ENCODE results near the gene NCEH1.
"Not testable (repeated sequence)": the region's sequence is repeated elsewhere in the genome, so short reads cannot be mapped to it uniquely, and the experiment has no call there.

Gene NCEH1

DNA sequence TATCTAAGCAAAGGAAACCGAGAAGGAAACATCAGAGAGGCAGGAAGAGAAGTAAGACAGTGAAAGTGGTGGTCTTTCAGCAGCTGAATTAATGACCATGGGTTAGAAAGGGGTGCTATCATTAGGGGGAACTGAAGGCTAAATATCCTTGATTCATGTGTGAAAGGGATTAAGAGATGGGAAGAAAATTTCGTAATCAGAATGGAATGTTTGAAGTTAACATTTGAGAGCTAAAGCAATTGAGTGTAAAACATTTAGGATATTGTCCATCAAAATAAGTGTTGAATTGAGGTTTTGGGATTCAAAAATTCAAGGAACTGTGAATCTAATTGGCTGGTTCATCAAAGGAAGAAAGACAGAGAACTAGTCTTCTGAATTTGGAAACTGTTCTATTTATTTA, 35.6 kb upstream of the NCEH1 start:
- H3K36me3 ChIP-seq (ENCODE audit: low read depth), result no peaks in the 10 kb centered on the region
- H3K4me1 ChIP-seq (ENCODE audit: insufficient read depth, poor library complexity, severe bottlenecking), result peaks cover 17% of the 10 kb centered on the region
- TF ChIP-seq, protein P1, sequence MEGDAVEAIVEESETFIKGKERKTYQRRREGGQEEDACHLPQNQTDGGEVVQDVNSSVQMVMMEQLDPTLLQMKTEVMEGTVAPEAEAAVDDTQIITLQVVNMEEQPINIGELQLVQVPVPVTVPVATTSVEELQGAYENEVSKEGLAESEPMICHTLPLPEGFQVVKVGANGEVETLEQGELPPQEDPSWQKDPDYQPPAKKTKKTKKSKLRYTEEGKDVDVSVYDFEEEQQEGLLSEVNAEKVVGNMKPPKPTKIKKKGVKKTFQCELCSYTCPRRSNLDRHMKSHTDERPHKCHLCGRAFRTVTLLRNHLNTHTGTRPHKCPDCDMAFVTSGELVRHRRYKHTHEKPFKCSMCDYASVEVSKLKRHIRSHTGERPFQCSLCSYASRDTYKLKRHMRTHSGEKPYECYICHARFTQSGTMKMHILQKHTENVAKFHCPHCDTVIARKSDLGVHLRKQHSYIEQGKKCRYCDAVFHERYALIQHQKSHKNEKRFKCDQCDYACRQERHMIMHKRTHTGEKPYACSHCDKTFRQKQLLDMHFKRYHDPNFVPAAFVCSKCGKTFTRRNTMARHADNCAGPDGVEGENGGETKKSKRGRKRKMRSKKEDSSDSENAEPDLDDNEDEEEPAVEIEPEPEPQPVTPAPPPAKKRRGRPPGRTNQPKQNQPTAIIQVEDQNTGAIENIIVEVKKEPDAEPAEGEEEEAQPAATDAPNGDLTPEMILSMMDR (IDR thresholded peaks at IDR 0.05; ENCODE audit: poor library complexity, severe bottlenecking), result no peak
- no peaks in the 10 kb centered on the region for H3K27me3 ChIP-seq (ENCODE audit: insufficient read depth, poor library complexity, severe bottlenecking)
- no peak overlapping the region for H3K4me3 ChIP-seq (ENCODE audit: severe bottlenecking)
- H3K27ac ChIP-seq (ENCODE audit: poor library complexity, severe bottlenecking), result no peak overlapping the region
- ATAC-seq (ENCODE audit: low read depth) (no peak), DNase-seq (ENCODE audit: low spot score) (no peak)
- no peaks in the 10 kb centered on the region for H3K9me3 ChIP-seq (ENCODE audit: severe bottlenecking)

DNA sequence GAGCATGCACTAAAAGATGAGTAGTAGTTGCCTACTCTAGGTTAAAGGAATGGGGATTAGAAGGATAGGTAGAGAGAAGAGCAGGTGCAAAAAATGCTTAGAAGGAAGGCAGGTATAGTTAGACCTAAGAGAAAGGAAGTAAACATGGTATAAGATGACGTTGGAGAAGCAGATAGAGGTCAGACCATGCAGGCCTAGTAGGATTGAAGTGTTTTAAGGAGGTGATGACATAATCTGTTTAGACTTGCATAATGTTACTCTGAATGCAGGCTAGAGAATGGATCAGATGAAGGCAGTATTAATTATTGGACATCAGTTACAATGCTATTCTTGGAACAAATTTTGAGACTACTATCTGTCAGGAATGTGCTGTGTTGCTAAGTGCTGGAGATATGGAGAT, 28.6 kb upstream of the NCEH1 start:
- ATAC-seq (ENCODE audit: low read depth), result no peak
- no peak overlapping the region for H3K4me3 ChIP-seq (ENCODE audit: severe bottlenecking)
- no peaks in the 10 kb centered on the region for H3K9me3 ChIP-seq (ENCODE audit: severe bottlenecking)
- H3K27me3 ChIP-seq (ENCODE audit: insufficient read depth, poor library complexity, severe bottlenecking), result no peaks in the 10 kb centered on the region
- H3K27ac ChIP-seq (ENCODE audit: poor library complexity, severe bottlenecking), result no peak overlapping the region
- no peaks in the 10 kb centered on the region for H3K36me3 ChIP-seq (ENCODE audit: low read depth)
- H3K4me1 ChIP-seq (ENCODE audit: insufficient read depth, poor library complexity, severe bottlenecking), result no peaks in the 10 kb centered on the region
- TF ChIP-seq, protein P1 (IDR thresholded peaks at IDR 0.05; ENCODE audit: poor library complexity, severe bottlenecking), result no peak
- DNase-seq (ENCODE audit: low spot score), result no peak

DNA sequence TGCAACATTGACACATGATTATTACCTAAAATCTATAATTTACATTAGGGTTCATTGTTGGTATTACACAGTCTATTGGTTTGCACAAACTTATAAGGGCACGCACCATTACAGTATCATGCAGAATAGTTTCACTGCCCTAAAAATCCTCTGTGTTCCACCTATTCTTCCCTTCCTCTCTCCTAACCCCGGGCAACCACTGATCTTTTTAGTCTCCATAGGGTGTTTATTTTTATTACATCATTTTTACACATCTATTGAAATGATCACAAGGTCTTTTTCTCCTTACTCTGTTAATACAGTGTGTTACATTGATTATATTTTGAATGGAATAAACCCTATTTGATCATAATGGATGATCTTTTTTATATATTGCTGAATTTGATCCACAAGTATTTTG, 24.1 kb upstream of the NCEH1 start:
- Histone ChIP-seq H3K27me3 (ENCODE audit: insufficient read depth, poor library complexity, severe bottlenecking) (no peaks in the 10 kb centered on the region), H3K36me3 (ENCODE audit: low read depth) (no peaks in the 10 kb centered on the region), H3K27ac (ENCODE audit: poor library complexity, severe bottlenecking) (no peak overlapping the region), H3K4me3 (ENCODE audit: severe bottlenecking) (no peak overlapping the region), H3K4me1 (ENCODE audit: insufficient read depth, poor library complexity, severe bottlenecking) (no peaks in the 10 kb centered on the region), H3K9me3 (ENCODE audit: severe bottlenecking) (no peaks in the 10 kb centered on the region)
- TF ChIP-seq, protein P1 (IDR thresholded peaks at IDR 0.05; ENCODE audit: poor library complexity, severe bottlenecking), result no peak
- ATAC-seq (ENCODE audit: low read depth), result no peak
- DNase-seq (ENCODE audit: low spot score), result no peak

DNA sequence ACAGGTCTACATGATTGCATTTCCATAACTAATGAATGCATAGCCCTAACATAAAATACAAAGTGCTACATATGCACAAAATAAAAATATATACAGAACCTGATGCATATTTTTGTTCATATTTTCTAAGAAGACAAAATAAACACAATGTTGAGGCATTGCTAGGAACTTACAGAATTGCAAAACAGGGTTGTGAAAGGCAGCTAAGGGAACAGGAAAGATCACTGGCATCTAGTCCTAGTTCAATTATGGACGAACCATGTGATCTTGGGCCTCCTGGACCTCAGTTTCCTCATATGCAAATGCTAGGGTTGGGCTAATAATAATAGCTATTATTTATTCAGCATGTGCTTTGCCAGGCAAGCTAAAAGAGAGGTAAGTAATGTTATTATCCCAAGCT, 15.5 kb upstream of the NCEH1 start:
- ATAC-seq (ENCODE audit: low read depth) (no peak), DNase-seq (ENCODE audit: low spot score) (no peak)
- no peaks in the 10 kb centered on the region for H3K4me1 ChIP-seq (ENCODE audit: insufficient read depth, poor library complexity, severe bottlenecking)
- no peaks in the 10 kb centered on the region for H3K9me3 ChIP-seq (ENCODE audit: severe bottlenecking)
- H3K4me3 ChIP-seq (ENCODE audit: severe bottlenecking), result no peak overlapping the region
- TF ChIP-seq, protein P1 (IDR thresholded peaks at IDR 0.05; ENCODE audit: poor library complexity, severe bottlenecking), result no peak
- H3K27ac ChIP-seq (ENCODE audit: poor library complexity, severe bottlenecking), result no peak overlapping the region
- H3K36me3 ChIP-seq (ENCODE audit: low read depth), result no peaks in the 10 kb centered on the region
- no peaks in the 10 kb centered on the region for H3K27me3 ChIP-seq (ENCODE audit: insufficient read depth, poor library complexity, severe bottlenecking)

DNA sequence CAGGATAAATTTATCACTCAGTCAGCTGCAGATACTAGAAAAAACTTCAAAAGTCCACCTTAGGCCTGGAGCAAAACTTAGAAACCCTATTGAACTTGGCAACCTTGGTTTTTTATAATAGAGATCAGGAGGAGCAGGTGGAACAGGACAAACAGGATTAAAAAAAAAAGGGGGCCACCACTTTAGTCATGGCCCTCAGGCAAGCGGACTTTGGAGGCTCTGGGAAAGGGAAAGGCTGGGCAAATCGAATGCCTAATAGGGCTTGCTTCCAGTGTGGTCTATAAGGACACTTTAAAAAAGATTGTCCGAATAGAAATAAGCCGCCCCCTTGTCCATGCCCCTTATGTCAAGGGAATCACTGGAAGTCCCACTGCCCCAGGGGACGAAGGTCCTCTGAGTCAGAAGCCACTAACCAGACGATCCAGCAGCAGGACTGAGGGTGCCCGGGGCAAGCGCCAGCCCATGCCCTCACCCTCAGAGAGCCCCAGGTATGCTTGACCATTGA, 11.7 kb upstream of the NCEH1 start:
- not testable (repeated sequence) for H3K9me3 ChIP-seq (ENCODE audit: severe bottlenecking); DNase-seq (ENCODE audit: low spot score); H3K27ac ChIP-seq (ENCODE audit: poor library complexity, severe bottlenecking); H3K4me3 ChIP-seq (ENCODE audit: severe bottlenecking); H3K36me3 ChIP-seq (ENCODE audit: low read depth); H3K4me1 ChIP-seq (ENCODE audit: insufficient read depth, poor library complexity, severe bottlenecking); ATAC-seq (ENCODE audit: low read depth); H3K27me3 ChIP-seq (ENCODE audit: insufficient read depth, poor library complexity, severe bottlenecking)
